HT-29 (cell line): ENCODE results near the gene TLE1. TPM values are rescaled to one million over a fixed set of nuclear protein-coding genes. Genes with fewer than 3 reads are reported as not detected.
"Not testable (repeated sequence)": the region's sequence is repeated elsewhere in the genome, so short reads cannot be mapped to it uniquely, and the experiment has no call there.

Experiments
- DNase-seq: peaks from one replicate; pipeline ENCODE4 v3.0.0-alpha.2; 2015; ENCODE audit warnings: low spot score
- total RNA-seq: library from RNA; depleted of rRNA; stranded (reverse); fragments of >200 nt; shearing (Covaris generic); gene quantifications from 2 replicates; pipeline ENCODE4 v1.2.3, GENCODE V29; 2014

The TLE1 gene
- total RNA-seq, 1 experiment from 2014 or later: 82.1 TPM

DNA sequence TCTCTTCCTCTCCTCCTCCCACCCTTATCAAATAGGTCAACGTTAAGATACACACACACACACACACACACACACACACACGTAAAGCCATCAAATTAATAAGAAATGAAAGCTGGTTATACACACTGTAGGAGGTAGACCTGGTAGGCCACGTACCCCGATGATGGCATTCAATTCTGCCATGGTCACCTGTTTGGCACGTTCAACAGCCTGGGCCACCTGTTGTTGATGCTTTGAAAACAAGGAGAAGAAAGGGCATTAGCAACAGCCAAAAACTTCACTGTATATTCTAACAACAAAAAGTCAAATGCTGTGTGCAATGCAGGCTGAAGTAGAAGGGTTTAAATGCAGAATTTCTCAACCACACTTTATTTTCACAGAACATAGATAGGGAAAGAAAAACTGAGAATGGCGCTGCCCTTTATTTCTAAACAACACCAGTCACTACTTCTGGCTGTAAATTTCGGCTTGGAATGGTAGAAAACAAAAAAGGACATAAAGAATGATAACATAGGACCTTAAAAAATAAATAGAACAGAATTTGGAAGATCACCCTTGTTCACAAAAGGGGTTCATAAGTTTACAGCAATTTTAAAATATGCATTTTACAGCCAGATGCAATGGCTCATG is 37.2 kb downstream of the TLE1 start:
- no peak for DNase-seq

DNA sequence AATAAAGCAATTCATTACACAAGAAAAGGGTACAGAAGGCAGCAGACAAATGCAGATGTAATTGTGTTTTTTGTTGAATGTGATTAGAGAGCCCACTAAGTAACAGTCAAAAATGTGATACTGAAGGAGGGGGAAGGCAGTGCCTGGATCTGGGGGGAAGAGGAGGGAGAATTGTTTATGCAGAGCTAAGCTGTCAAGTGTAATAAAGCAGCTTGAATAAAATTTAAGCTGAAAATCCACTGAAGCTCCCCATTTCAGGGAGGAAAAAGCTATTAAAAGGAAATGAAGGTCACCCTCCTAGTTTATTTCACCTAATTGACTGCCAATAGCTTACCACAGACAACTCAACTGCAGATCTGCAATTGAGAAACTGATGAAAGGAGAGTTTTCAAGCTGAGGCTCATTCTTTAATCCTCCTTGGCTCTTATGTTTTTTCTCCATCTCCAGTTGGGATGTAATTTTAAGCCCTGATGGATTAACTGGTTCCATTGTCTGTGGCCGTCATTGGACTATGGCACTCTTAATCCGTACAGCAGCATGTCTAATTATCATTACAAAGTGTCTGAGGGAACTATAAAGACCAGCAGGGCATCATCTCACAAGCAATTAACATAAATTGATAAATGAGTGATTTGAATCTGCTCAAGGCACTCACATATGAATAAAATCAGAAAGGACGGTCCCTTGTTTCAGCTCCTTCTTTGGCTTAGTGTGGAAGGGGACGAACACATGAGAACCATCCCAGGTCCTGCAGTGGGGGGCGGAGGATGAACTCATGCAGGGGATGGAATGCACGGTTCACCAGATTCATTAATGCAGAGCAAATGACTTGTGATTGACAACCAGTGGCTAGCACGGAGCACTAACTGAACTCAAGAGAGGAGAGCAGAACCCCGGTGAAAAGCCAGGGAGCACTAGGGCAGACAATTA is 38.5 kb downstream of the TLE1 start:
- DNase-seq: no peak

DNA sequence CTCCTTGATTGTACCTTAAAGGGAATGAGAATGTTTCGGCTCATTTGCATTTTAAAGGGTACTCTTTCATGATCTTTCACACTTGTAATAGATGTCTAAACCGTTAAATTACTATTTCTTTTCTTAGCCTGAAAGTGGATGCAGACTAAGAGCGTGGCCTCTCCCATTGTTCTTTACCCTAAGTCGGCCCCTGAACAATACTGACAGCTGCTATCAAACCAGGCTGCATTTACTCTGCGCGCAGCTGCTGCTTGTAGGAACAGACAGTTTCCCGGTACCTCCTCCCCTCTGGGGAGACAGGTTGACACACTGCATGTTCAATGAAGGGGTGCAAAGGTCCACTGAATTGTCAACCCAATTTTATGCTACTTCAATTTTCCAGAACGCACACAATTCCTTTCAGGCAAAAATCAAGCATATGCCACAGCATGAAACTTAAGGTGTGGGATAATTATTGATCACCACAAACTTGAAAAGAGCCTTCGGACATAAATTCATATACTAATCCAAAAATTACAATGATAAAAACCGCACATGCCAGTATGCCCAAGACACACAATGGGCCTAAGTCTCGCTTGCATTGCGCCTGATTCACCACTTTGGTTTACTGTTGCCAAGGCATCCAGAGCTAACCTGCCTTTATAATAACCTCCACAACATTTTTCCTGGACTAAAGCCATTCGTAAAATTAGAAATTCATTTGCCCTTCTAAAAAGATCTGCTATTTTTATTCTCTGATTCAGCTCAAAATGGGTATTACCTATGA is 39.7 kb downstream of the TLE1 start:
- DNase-seq: no peak

DNA sequence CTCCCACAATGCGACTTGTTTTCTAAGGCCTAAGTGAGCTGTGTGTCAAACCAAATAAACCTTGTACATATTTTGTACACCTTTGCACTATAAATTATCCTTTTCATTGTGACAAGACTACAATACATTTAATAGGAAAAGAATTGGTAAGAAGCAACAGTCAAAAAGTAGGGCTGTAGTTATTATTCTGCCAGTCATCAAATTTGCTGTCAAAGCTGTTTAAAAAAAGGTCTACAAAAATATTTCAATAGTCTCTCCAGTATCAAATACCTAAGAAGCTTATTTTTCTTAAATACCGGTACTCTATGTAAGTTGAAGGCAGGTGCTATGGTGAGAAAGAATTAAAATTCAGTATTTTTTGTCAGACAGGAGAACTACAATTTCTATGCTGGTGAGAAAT is 40.5 kb downstream of the TLE1 start:
- DNase-seq: no peak

DNA sequence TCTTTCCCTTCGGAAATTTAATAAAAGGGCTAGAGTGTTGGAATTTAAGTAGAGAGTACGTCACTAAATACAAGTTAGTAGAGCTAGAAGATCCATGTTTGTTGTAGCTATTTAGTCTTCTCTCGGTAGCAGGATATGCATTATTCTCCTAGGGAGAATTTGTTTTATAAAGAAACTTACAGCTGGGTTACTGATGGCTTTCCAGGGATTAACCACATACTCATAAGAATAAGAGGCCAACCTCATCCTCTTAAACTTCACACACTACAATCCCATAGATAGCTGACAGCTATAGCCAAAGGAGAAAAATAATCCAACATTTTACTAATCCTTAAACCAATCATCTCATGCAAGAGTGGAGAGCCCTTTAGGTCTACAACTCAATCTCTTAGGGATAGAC is 43.0 kb downstream of the TLE1 start:
- DNase-seq: no peak

DNA sequence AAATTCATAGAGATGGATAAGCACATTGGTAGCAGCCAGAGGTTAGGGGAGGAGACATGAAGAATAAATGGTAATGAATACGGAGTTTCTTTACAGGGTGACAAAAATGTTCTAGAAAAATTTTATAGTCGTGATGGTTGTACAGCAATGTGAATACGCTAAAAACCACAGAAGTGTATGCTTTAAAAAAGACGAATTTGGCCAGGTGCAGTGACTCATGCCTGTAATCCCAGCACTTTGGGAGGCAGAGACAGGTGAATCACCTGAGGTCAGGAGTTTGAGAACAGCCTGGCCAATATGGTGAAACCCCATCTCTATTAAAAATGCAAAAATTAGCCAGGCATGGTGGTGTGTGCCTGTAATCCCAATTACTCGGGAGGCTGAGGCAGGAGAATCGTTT is 44.8 kb downstream of the TLE1 start:
- DNase-seq: not testable (repeated sequence)

DNA sequence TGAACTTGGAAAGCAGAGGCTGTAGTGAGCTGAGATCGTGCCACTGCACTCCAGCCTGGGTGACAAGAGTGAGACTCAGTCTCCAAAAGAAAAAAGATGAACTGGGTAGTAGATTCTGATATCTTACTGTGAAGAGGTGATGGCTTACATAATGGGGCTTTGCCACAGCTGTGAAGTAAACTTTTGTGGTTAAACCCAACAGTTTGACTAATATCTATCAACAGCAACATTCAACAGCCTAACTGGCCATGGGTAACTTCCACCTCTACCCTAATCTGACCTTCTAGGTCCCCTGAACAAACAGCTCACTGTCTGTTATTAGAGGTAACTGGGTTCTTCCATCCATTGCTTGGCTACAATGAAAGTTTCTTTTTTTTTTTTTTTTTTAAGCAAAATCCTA is 52.1 kb downstream of the TLE1 start:
- DNase-seq: no peak

DNA sequence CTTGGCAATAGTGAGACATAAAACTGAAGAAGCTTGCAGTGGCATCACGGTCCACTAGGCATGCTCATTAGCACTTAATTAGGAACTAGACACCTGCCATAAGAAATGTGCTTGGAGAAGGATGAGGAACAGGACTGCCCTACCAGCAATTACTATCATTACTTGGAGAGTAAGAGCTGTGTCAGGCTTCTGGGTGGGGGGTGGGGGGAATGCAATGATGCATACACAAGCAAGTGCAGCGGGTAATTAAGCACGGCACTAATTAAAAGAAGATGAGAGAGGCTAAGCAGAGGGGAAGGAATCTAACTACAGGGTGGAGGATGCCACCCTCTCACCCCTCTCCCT is 53.1 kb downstream of the TLE1 start:
- no peak for DNase-seq

DNA sequence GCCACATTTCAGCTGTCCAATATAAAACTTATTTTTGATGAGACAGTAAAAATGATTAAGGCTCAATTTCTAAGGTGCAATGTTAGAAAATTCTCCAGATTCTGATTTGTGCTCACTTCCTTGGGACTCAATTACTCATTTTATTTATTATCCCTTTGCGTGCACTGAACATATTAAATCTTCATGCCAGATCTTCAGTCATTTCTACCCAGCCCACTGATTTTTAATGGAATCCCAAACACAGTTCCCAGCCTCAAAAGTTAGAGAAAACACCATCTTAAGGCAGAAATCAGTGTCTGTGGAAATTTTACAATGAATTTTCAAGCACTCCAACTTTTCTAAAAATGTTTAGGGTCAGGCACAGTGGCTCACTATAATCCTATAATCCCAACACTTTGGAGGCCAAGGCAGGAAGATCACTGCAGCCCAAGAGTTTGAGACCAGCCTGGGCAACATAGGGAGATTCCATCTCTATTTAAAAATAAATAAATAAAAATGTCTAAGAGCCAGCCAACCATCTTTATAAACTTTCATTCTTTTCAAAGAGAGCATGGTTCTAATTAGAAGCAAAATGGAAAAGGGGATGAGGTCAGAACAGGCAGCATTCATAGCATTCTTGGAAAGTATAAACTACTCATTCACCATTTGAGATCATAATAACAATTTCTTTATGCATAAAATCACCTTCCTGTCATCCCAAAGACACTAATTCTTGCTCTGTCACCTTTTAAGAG is 53.7 kb downstream of the TLE1 start:
- DNase-seq: no peak

DNA sequence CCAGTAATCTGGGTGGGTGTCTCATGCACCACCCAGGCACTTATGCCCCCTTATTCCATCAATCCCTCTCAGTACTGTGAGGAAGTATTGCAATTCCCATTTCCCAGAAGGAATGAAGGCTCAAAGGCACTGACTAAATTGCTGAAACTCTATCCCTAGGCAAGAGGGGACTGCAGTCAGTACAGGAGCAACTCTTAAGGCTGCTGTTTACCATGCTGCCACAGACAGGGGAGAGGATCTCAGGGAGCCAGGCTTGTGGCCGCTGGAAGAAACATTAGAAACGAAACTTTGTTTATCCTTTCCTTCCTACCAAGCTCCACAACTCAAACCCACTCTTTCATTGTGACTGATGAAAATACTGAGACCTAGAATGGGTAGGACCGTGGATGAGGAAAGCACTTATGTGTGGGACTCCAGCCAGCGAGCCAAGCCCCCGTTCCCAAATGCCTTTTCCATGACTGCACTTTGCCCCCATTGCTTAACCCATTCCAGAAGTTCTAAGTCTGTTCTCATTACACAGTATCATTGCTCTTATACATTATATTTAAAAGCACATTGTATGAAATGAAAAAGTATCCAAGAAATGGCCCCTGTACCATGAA is 54.3 kb downstream of the TLE1 start:
- DNase-seq: no peak

DNA sequence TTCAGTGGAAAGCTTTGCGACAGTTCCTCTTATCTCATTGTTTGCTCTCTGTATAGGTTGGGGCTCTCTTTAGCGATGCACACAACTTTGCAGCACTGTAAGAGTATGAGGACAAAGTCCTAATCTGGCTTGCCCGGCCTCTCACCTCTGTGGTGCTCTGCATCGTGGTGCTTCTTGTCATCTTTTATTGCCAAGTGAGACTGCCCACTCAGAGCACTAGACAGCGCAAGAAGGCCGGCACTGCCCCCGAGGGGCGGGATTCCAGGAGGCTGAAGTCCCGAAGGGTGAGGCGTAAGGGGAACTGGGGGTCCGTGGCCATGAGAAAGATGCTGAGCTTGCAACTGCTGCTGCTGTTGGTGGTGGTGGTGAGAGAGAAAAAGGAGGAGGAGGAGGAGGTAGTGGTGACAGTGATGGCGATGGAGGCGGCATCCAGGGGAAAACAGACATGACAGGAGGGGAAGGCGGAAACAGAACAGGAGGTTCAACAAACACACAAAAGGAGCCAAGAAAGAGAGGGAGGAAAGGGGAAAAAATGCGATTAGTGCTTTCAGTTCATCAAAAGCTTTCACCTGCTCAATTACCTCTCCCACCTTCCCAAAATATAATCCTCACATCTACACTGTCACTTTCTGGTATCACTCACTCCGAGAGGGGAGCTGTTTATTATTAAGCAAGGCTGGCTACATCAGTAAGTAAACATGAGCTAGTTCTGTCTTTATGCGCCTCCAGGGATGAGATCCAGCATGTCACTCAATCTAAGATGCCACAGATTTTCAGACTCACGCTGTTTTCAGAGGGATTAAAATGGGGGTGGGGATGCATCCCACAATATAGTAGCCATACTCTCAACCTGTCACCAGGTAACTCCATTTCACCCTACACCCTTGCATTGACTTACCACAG is 55.1 kb downstream of the TLE1 start:
- DNase-seq: no peak

DNA sequence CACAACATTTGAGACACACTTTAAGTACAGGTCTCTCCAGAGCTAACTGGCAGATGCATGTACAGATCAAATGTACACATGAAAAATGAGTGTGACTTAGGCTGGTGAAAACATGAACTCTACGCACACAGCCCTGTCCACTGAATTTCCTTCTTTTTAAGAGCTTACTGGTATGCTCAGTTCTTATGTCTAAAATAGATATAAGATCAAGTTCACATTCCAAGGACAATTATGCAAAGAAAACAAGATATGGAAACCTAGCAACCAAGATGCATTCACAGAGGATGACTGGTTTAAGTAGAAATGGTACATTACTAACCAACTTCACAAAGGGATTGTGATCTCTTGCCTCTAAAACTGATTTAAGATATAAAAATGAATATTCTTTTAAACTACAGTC is 56.7 kb downstream of the TLE1 start:
- no peak for DNase-seq

DNA sequence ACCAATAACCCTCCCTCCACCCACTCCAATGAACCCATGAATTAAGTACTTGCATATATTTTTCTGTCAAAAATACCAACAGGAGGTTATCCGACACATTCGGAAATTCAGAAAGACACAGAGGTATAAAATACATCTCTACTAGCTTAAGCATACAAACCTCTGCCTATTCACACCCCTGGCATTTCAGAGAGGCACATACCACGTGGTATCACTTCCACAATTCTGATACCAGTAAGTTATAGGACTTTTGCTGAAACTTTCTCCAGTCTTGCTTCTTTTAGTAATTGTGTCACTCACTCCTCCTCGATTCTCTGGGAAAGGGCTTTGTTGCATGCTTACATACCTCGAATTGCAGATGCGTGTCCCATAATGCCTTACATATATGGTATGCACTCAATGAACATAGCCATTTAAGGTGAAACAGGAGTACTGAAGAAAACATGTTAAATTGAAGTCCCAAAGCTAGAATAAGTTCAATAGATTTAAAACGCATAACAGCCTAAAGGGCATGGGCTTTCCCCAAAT is 58.1 kb downstream of the TLE1 start:
- no peak for DNase-seq

DNA sequence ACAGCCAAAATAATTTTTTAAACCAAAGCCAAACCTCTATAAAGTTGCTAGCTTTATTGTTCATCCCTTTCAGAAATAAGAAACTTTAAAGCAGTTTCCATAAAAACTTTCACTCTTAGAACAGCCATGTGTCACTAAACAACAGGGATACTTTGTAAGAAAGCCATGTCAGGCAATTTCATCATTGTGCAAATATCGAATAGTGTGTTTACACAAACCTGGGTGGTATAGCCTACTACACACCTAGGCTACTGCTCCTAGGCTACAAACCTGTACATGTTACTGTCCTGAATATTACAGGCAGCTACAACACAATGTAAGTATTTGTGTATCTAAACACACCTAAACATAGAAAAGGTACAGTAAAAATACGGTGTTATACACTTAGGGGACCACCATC is 59.9 kb downstream of the TLE1 start:
- peak; percentile 19 for DNase-seq

DNA sequence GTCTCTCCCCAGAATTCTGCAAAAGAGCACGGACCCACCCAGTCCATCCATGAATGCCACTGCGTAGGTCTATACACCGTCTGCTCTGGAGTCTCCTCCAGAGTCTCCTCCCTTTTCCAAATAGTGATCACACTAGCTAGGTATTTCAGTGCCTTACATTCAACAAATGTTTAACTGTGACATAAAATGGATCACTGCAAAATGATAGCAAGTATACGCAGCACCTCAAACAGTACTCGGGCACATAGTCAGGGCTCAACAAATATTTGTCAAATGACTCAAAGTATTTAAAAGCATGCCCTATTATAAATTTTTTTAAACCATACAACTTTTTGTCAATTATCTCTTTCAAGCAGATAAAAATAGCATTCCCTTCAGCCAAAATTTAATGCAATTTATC is 60.5 kb downstream of the TLE1 start:
- no peak for DNase-seq

DNA sequence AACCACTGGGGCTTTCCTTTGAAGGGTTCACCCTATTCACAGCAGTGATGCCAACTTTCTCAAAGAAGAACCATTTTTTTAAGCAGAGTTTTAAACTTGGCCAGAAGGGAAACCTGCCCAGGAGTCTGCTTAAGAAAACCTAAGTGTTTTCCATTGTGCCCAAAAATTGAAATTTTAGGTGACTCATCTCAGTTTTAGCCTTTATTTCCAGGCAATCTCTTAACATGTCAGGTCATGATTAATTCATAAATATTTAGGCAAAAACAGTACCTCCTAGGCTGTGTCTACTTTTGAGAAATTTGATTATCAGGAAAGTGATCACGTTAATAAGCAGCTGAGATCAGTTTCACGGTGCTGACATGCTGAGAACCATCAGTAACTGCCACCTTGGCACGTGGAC is 61.9 kb downstream of the TLE1 start:
- DNase-seq: no peak

DNA sequence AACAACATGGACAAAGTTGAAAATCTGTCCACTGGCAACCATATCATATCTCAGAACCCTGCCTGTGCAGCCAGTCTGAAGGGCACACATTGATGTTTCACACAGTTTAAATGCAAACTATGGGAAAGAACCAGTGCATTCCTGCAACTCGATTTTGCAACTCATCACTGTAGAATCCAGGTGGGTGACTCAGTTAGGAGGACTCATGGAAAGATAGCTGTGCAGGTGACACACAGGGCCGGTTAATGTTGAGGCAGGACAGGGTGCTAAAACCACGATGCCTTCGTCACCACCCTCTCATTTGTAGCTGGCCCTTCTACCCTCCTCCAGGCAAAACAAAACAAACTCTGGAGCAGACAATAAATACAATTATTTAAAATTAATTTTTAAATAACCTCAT is 62.8 kb downstream of the TLE1 start:
- DNase-seq: no peak

DNA sequence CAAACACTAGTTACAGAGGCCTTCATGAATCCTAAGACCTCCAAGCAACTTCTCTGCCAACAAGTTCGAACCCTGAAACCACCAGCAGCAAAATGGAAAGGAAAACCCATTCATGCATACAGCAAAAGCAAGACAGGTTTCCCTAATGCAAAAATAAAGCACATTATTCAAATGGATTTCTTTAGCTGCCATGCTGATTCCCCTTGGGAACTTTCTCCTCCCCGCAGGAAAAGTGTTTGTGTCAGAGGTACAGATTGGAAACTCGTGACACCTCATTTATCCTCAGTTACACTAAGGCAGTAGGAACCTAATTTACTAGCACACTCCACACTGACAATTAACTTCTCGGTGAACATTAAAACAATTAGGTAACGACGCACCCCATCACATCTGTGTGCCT is 63.4 kb downstream of the TLE1 start:
- DNase-seq: no peak

DNA sequence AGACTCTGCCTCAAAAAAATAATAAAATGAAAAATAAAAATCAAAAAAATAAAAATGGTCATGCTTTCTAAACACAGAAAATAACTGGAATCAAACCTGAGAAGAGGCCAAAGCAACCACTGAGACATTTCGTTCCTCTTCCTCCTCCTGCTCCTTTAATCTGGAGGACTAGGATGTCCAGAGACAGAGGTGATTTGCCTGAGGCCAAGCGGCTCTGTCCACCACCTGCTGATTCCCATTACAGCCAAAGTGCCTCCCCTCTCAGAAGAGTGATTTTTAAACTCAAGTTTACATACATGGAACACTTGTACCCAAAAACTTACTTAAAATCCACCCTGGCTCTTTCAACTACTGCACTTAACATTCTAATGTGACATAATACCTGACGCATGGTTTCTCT is 65.6 kb downstream of the TLE1 start:
- no peak for DNase-seq
